C1 segment of cervical spinal cord (tissue), 14 donors: ENCODE results near the gene NUDT14.

ENCODE experiments used
- DNase-seq, 14 donors: peaks; one replicate each; lab custom pipeline; 2025; lab: John Stamatoyannopoulos, UW

The NUDT14 gene

DNA sequence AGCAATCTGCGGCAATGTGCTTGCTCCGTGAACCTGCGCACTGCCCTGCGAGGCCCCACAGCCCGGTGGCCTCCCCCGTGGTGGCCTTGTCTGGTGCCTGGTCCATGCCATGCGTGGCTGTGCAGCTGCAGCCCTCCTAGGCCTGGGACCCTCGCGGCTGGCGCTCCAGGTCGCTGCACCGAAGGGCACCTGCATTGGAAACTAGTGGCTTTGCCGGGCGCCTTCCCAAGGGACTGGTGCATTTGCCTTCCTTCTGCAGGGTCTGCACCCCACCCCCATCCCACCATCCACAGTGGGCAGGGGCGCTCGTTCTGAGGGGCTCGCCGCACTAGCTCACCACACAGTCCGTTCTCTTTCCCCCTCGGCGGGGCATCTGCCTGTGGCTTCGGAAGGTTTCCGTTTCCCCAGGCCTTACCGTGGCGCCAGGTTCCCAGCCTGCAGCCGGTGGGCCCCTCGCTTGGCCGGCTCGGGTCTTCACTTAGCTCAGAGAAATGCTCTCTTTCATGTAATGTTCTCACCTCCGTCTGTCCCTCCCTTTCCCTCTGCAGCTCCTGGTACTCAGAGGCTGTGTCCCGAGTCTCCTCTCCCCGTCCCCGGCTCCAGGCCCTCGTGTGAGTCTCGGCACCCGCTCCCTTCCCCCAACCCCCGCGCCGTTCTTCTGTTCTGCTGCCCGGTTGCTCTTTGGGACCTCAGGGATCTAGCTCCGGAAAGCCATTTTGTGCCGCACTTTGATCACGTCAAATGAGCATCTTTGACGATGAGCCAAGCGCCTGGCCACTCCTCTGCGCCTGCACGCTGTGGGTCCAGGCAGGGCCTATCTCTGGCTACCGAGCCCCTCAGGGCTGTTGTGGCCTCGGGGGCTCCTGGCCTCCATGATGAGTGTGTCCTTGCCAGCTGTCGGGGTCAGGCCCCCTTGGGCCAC, 44.5 kb downstream of the NUDT14 start:
- DNase-seq, result no peak

DNA sequence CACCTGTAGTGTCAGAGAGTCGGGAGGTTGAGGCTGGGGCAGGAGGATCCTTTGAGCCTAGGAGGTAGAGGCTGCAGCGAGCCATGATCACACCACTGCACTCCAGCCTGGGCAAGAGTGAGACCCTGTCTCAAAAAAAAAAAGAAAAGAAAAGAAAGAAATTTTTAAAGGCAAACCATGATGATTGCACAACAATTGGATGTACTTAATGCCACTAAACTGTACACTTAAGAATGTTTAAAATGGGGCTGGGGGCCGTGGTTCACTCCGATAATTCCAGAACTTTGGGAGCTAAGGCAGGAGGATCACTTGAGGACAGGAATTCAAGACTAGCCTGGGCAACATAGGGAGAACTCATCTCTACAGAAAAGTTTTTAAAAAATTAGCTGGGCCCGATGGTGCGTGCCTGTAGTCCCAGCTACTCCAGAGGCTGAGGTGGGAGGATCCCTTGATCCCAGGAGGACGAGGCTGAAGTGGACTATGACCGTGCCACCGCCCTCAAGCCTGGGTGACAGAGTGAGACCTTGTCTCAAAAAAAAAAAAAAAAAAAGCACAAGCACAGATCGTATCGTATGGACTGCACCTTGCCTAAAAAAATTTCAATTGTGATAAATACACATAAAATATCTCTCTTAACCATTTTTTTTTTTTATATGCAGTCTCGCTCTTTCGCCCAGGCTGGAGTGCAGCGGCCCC, 45.3 kb downstream of the NUDT14 start:
- DNase-seq, result no peak

DNA sequence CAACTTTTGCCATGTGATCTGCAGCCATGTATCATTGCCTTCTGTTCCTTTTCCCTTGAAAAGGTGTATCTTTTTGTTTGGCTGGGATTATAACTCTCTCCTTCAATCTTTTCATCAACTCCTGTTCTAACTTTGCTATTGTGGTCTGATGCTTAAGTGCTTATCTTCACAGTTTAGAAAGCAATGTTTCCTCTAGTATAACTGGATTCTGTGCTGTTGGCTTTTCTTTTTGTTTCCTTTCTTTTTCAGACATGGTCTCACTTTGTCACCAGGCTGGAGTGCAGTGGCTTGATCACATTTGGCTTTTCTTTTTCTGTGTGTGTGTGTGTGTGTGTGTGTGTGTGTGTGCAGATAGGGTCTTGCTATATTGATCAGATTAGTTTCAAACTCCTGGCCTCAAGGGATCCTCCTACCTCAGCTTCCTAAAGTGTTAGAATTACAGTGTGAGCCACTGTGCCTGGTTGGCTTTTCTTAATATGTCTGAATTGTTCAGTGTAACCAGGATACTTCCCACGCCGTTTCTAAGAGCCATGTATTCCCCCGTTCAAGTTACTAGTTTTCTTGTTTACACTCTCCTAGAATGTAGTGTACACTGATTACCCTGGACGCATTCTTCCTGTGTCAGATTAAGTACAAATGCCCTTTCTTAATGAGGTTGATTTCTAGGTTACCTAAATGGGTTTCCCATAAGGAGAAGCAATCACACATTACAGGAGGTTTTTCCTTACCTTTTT, 48.0 kb downstream of the NUDT14 start:
- no peak for DNase-seq

DNA sequence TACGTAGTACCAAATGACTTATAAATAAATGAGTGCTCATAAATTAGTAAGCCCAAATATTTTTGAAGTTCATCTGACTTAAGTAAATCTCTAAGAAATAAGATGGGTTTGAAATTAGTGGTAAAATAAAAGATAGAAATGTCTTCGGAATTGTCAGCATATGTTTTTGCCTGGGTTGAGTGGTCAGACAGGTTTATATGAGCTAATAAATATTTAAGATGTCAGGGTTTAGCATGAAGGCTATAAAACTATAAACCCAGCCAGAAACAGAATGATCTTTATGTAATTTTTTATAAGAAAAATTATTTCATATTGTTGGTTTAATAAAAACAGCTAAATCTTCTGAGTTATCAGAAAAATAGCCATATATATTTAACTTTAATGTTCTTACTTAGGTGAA, 49.9 kb downstream of the NUDT14 start:
- no peak for DNase-seq

DNA sequence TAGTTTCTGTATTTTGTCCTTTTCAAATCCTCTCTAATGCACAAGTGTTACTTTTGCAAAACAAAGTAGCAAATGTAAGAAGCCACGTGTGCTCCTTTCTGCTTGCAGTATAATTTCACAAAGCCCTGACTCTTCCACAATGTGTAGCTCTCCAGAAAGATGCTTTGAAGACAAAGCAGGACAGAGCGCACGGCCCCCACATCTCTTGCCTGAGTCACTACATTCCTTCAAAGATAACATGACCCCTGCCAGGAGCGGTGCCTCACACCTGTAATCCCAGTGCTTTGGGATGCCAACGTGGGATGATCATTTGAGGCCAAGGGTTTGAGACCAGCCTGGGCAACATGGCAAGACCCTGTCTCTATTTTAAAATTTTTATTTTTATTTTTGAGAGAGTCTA, 53.1 kb downstream of the NUDT14 start:
- no peak for DNase-seq

DNA sequence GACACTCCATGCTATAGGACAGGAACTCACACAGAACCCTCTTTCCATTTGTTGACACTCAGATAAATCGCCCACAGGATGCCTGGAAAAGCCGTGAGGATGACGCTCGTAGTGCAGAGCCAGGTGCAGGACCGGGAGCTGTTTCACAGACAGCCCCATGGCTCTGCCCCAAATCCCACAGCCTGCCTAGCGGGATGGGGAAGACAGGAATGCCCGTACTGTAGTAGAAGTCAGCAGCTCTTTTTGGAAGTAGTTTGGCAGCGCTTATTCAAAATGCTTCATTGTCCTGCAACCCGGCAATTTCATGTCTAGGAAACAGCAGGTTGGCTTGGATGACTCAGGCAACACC, 54.2 kb downstream of the NUDT14 start:
- DNase-seq, result no peak

DNA sequence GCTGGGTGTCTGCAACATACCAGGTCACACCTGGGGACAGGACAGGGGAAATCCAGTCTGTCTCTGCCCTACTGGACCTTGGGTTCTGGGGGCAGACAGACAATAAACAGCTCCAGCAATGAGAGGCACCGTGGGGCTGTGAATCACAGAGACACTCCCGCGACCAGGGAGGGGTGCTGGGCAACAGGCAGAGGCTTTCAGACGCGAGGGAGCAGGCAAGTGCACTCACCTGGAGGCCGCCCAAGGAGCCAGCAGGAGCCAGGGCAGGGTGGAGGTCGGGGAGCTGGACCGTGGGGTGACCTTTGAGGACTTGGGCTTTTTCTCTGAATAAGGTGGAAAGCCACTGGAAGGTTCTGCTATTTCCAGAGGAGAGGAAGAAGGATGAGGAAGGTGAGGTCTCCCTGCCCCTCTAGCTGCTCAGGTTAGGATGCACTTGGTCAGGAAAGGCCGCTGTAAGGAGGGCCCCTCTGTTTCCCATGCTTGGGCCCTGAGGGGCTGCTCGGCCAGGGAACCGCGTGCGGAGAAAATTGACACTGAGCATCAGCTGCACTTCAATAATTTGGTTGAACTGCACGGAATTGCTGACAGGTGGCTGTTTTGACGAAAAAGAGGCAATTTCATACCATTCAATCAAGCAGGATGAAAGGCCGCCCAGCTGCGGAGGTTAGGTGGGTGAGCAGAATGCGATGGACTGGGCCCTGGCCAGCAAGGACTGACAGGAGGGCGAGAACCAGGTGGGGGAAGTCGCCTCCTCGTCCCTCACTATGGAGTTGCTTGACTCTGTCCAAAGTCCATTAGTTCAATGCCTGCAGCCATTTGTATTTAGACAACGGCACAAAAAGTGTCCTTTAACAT, 54.8 kb downstream of the NUDT14 start:
- no peak for DNase-seq

DNA sequence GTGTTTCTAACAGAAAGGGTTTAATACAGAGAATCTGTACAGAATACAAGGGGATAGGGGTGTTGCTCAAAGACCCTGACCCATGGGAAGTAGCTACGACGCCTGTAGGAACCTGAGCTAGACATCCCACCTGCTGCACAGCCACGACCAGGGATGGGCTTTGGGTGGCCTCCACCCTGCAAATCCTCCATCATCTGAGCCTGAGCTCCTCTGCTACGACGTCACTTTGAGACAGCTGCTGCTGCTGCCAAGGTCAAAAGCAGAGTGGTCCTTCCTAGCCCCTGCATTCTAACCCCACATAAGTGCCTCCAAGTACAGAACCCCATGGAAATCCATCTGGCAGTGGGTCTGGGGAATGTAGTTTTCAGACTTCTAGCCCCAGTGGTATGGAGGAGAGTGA, 56.3 kb downstream of the NUDT14 start:
- DNase-seq, result no peak

DNA sequence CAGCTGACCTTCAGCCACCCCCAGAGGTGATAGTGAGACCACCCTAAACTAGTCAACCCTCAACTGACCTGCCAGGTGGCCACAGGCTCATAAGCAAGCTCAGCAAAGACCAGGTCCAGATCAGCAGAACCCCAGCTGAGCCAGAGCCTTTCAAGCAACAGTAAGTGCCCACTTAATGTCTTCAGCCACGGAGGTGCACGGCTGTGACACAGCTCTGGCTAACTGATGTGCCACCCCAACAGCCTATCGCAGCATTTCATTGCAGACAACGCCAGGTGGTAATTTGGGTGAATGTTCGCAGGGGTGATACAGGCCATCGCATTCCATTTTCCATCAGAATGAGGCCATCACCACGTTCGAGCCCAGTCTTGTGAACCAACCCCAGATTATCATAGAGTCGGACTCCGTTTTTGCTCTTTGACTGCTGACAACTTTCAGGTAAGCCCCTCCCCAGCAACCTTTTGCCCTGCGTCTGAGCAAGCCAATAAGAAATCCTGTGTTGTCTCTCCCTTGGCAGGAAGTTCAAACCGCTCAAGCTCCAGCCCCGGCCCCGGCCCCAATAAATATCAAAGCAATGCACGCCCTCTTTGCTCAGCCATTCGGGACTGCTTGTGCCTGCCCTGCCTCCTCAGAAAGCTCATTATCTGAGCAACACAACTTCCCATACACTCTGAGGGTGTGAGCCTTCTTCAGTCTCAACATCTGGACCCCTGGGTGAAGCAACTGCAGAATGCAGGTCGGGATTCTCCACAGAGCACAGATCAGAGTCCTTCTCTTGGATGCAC, 56.9 kb downstream of the NUDT14 start:
- no peak for DNase-seq

DNA sequence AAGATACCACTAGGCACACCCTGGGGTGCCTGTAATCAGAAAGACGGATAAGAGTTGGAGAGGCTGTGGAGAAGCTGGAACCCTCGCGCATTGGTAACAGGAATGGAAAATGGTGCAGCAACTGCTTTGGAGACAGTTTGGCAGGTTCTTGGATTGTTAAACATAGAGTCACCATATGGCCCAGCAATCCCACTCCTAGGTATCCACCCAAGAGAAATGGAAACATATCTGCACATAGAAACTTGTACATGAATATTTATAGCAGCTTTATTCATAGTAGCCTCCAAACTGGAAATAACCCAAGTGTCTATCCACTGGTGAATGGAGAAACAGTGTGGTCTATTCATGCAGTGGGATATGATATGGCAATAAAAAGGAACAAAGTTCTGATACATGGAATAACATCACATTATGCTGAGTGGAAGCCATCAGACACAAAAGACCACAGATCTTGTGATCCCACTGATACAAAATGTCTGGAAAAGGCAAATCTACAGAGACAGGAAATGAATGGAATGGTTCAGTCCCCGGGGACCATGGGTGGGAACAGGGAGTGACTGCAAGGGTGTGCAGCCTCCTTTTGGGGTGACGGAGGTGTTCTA, 57.9 kb downstream of the NUDT14 start:
- no peak for DNase-seq
